Activated naive CD8-positive, alpha-beta T cell treated with anti-CD3 and anti-CD28 coated beads, Interleukin-2, amount 10 ng/mL, durations not matched to agents 7 days and 5 days (primary cell): ENCODE data around the gene TRIM69. TPM values are rescaled to one million over a fixed set of nuclear protein-coding genes. Genes with fewer than 3 reads are reported as not detected.
"Not testable (repeated sequence)": the region's sequence is repeated elsewhere in the genome, so short reads cannot be mapped to it uniquely, and the experiment has no call there.

ENCODE experiments used
- ATAC-seq: fragments of 150-1000 bp; cut with Tn5 transposase; one replicate; pipeline ENCODE4 v1.10.0; 2021; ENCODE audit warnings: low read depth, moderate library complexity
- POLR2A ChIA-PET: fragments of 350-600 bp; sonication (Branson Sonifier 250); formaldehyde crosslinking; loops from one replicate; lab custom pipeline; 2021; ENCODE audit warnings: antibody characterized with exemption; lab: Charles Lee
- DNase-seq: peaks from one replicate; pipeline ENCODE4 v3.0.0; 2021
- H3K27ac Mint-ChIP-seq: one replicate; pipeline ENCODE4 v1.8.0; 2022; ENCODE audit warnings: mild to moderate bottlenecking, mixed read lengths
- H3K27me3 Mint-ChIP-seq: one replicate; pipeline ENCODE4 v1.8.0; 2022; ENCODE audit warnings: mild to moderate bottlenecking, moderate library complexity, mixed read lengths
- H3K36me3 Mint-ChIP-seq: one replicate; pipeline ENCODE4 v1.8.0; 2021; ENCODE audit warnings: mild to moderate bottlenecking, mixed read lengths
- H3K4me1 Mint-ChIP-seq: one replicate; pipeline ENCODE4 v1.8.0; 2021; ENCODE audit warnings: mixed read lengths
- H3K4me3 Mint-ChIP-seq: one replicate; pipeline ENCODE4 v1.8.0; 2022; ENCODE audit warnings: mild to moderate bottlenecking, moderate library complexity, mixed read lengths
- H3K9me3 Mint-ChIP-seq: one replicate; pipeline ENCODE4 v1.8.0; 2021; ENCODE audit warnings: mixed read lengths
- total RNA-seq, 2 experiments: library from RNA; stranded (reverse); gene quantifications; one replicate each; pipeline ENCODE4 v1.2.3, GENCODE V29; 2021

TRIM69 gene
- total RNA-seq, 2 experiments from 2014 or later = 55.7 to 59.3 TPM

GRCh38 chr15:44780608-44781007 lies 44.3 kb downstream of the TRIM69 start:
- H3K27me3 Mint-ChIP-seq = no peaks in the 10 kb centered on the region
- H3K4me3 Mint-ChIP-seq = no peak overlapping the region
- H3K27ac Mint-ChIP-seq = no peak overlapping the region
- DNase-seq (no peak), ATAC-seq (no peak)
- no peaks in the 10 kb centered on the region for H3K9me3 Mint-ChIP-seq
- peaks cover 14% of the 10 kb centered on the region for H3K4me1 Mint-ChIP-seq
- POLR2A ChIA-PET = interaction anchor here (0.6 kb wide), 1 partner anchor 117 kb away, joined by 3 read pairs; the partner anchor contains the start of gene SPG11
- H3K36me3 Mint-ChIP-seq = no peaks in the 10 kb centered on the region

- Mint-ChIP-seq H3K9me3 (no peaks in the 10 kb centered on the region), H3K27me3 (no peaks in the 10 kb centered on the region), H3K27ac (no peak overlapping the region), H3K4me3 (no peak overlapping the region), H3K4me1 (peaks cover 15% of the 10 kb centered on the region), H3K36me3 (no peaks in the 10 kb centered on the region)
- POLR2A ChIA-PET = interaction anchor here (0.6 kb wide), 1 partner anchor 118 kb away, joined by 3 read pairs; the partner anchor contains the start of gene SPG11
- DNase-seq (no peak), ATAC-seq (no peak)
These were observed 44.9 kb downstream of the TRIM69 start for GRCh38 chr15:44781128-44781810.

GRCh38 chr15:44782516-44782915 lies 46.2 kb downstream of the TRIM69 start:
- Mint-ChIP-seq H3K27me3 (no peaks in the 10 kb centered on the region), H3K4me3 (no peak overlapping the region), H3K36me3 (peaks cover 3% of the 10 kb centered on the region), H3K27ac (no peak overlapping the region), H3K4me1 (peaks cover 22% of the 10 kb centered on the region), H3K9me3 (no peaks in the 10 kb centered on the region)
- POLR2A ChIA-PET = no interaction called here
- ATAC-seq (no peak), DNase-seq (no peak)

GRCh38 chr15:44784918-44785274 lies 48.6 kb downstream of the TRIM69 start:
- H3K9me3 Mint-ChIP-seq = not testable (repeated sequence)

GRCh38 chr15:44788748-44789147 lies 52.4 kb downstream of the TRIM69 start:
- POLR2A ChIA-PET = interaction anchor here (0.7 to 1.4 kb wide), 5 partner anchors 60 to 243 kb away, joined by 3 to 7 read pairs (median 5); partner anchors contain the start of genes B2M, PATL2 and SPG11
- peaks cover 38% of the 10 kb centered on the region for H3K4me1 Mint-ChIP-seq

More at GRCh38 chr15:44784918-44785274, 48.6 kb downstream of the TRIM69 start:
- H3K4me3 Mint-ChIP-seq = peak overlapping the region; percentile 97
- peaks cover 41% of the 10 kb centered on the region for H3K4me1 Mint-ChIP-seq
- POLR2A ChIA-PET, H3K27me3 Mint-ChIP-seq, ATAC-seq, H3K36me3 Mint-ChIP-seq: not testable (repeated sequence)
- peak overlapping the region; percentile 99 for H3K27ac Mint-ChIP-seq
- DNase-seq = peak; percentile 34

GRCh38 chr15:44790215-44790614 lies 53.9 kb downstream of the TRIM69 start:
- ATAC-seq = no peak
- POLR2A ChIA-PET = interaction anchor here (1.2 kb wide), 1 partner anchor 54 kb away, joined by 4 read pairs; the partner anchor contains the start of gene TRIM69

More at GRCh38 chr15:44788748-44789147, 52.4 kb downstream of the TRIM69 start:
- Mint-ChIP-seq H3K27ac (peak overlapping the region; percentile 97), H3K9me3 (no peaks in the 10 kb centered on the region), H3K4me3 (peak overlapping the region; percentile 76), H3K27me3 (no peaks in the 10 kb centered on the region), H3K36me3 (peaks cover 8% of the 10 kb centered on the region)
- DNase-seq = peak; percentile 47
- peak; percentile 75 for ATAC-seq

GRCh38 chr15:44790656-44791055 lies 54.3 kb downstream of the TRIM69 start:
- Mint-ChIP-seq H3K36me3 (peaks cover 8% of the 10 kb centered on the region), H3K27me3 (no peaks in the 10 kb centered on the region), H3K27ac (no peak overlapping the region), H3K4me3 (no peak overlapping the region), H3K9me3 (no peaks in the 10 kb centered on the region), H3K4me1 (peaks cover 29% of the 10 kb centered on the region)
- no peak for ATAC-seq
- POLR2A ChIA-PET = interaction anchor here (1.2 kb wide), 1 partner anchor 54 kb away, joined by 4 read pairs; the partner anchor contains the start of gene TRIM69
- DNase-seq = no peak

More at GRCh38 chr15:44790215-44790614, 53.9 kb downstream of the TRIM69 start:
- Mint-ChIP-seq H3K4me1 (peaks cover 31% of the 10 kb centered on the region), H3K27ac (no peak overlapping the region), H3K36me3 (peaks cover 8% of the 10 kb centered on the region), H3K9me3 (no peaks in the 10 kb centered on the region), H3K4me3 (no peak overlapping the region), H3K27me3 (no peaks in the 10 kb centered on the region)
- no peak for DNase-seq

GRCh38 chr15:44792715-44793114 lies 56.4 kb downstream of the TRIM69 start:
- no peak for DNase-seq
- peaks cover 18% of the 10 kb centered on the region for H3K4me1 Mint-ChIP-seq
- H3K27ac Mint-ChIP-seq = no peak overlapping the region
- no peak overlapping the region for H3K4me3 Mint-ChIP-seq
- H3K36me3 Mint-ChIP-seq = peaks cover 5% of the 10 kb centered on the region
- ATAC-seq = no peak
- no peaks in the 10 kb centered on the region for H3K9me3 Mint-ChIP-seq
- peaks cover 4% of the 10 kb centered on the region for H3K27me3 Mint-ChIP-seq
- POLR2A ChIA-PET = no interaction called here

GRCh38 chr15:44794072-44794471 lies 57.7 kb downstream of the TRIM69 start:
- H3K27ac Mint-ChIP-seq = no peak overlapping the region
- H3K36me3 Mint-ChIP-seq = no peaks in the 10 kb centered on the region
- POLR2A ChIA-PET = no interaction called here
- no peak for DNase-seq
- peaks cover 7% of the 10 kb centered on the region for H3K4me1 Mint-ChIP-seq
- peaks cover 7% of the 10 kb centered on the region for H3K27me3 Mint-ChIP-seq
- H3K9me3 Mint-ChIP-seq = no peaks in the 10 kb centered on the region
- ATAC-seq = no peak
- no peak overlapping the region for H3K4me3 Mint-ChIP-seq

- H3K4me1 Mint-ChIP-seq = no peaks in the 10 kb centered on the region
- DNase-seq = no peak
- no peak overlapping the region for H3K27ac Mint-ChIP-seq
- no peak overlapping the region for H3K4me3 Mint-ChIP-seq
- H3K9me3 Mint-ChIP-seq = no peaks in the 10 kb centered on the region
- POLR2A ChIA-PET = no interaction called here
- H3K27me3 Mint-ChIP-seq = peaks cover 7% of the 10 kb centered on the region
- ATAC-seq = no peak
- H3K36me3 Mint-ChIP-seq = no peaks in the 10 kb centered on the region
These were observed 60.2 kb downstream of the TRIM69 start for GRCh38 chr15:44796508-44796907.

GRCh38 chr15:44798826-44799225 lies 62.5 kb downstream of the TRIM69 start:
- no peak overlapping the region for H3K4me3 Mint-ChIP-seq
- ATAC-seq (no peak), DNase-seq (no peak)
- H3K36me3 Mint-ChIP-seq = no peaks in the 10 kb centered on the region
- H3K27ac Mint-ChIP-seq = no peak overlapping the region
- POLR2A ChIA-PET = interaction anchor here (0.6 kb wide), 1 partner anchor 137 kb away, joined by 5 read pairs; no protein-coding TSS in a partner anchor
- H3K27me3 Mint-ChIP-seq = peaks cover 9% of the 10 kb centered on the region
- H3K4me1 Mint-ChIP-seq = no peaks in the 10 kb centered on the region
- no peaks in the 10 kb centered on the region for H3K9me3 Mint-ChIP-seq

GRCh38 chr15:44801364-44801763 lies 65.0 kb downstream of the TRIM69 start:
- Mint-ChIP-seq H3K9me3 (no peaks in the 10 kb centered on the region), H3K4me3 (no peak overlapping the region), H3K4me1 (peaks cover 2% of the 10 kb centered on the region), H3K27ac (no peak overlapping the region), H3K36me3 (no peaks in the 10 kb centered on the region), H3K27me3 (peaks cover 24% of the 10 kb centered on the region)
- POLR2A ChIA-PET = no interaction called here
- ATAC-seq = no peak
- no peak for DNase-seq

GRCh38 chr15:44801797-44802196 lies 65.5 kb downstream of the TRIM69 start:
- no peak for ATAC-seq
- no peaks in the 10 kb centered on the region for H3K9me3 Mint-ChIP-seq
- POLR2A ChIA-PET = no interaction called here
- no peaks in the 10 kb centered on the region for H3K36me3 Mint-ChIP-seq
- no peak overlapping the region for H3K4me3 Mint-ChIP-seq
- peaks cover 24% of the 10 kb centered on the region for H3K27me3 Mint-ChIP-seq
- peaks cover 2% of the 10 kb centered on the region for H3K4me1 Mint-ChIP-seq
- DNase-seq = no peak
- H3K27ac Mint-ChIP-seq = no peak overlapping the region

- no peak overlapping the region for H3K27ac Mint-ChIP-seq
- no peak overlapping the region for H3K4me3 Mint-ChIP-seq
- no peaks in the 10 kb centered on the region for H3K36me3 Mint-ChIP-seq
- peaks cover 2% of the 10 kb centered on the region for H3K4me1 Mint-ChIP-seq
- no peak for ATAC-seq
- no peak for DNase-seq
- H3K9me3 Mint-ChIP-seq = no peaks in the 10 kb centered on the region
- peaks cover 23% of the 10 kb centered on the region for H3K27me3 Mint-ChIP-seq
- POLR2A ChIA-PET = no interaction called here
These were observed 66.0 kb downstream of the TRIM69 start for GRCh38 chr15:44802336-44802735.
